GM12878 (cell line): ENCODE results near the gene PADI1.

Experiments used
- CEBPB ChIP-seq, 2 experiments: fragments of 150-350 bp in 1 of 2; IDR thresholded peaks; 2 replicates each; pipeline ENCODE4 v1.6.1; 2012 to 2014; ENCODE audit warnings: low read depth in 2 of 2, low read length in 2 of 2, borderline replicate concordance in 1 of 2, inconsistent platforms in 1 of 2
- CTCF ChIP-seq, 3 experiments: IDR thresholded peaks in 2 of 3; conservative IDR thresholded peaks in 1 of 3; 2 replicates each; pipeline ENCODE4 v1.5.1; 2011; ENCODE audit warnings: low read depth in 3 of 3, low read length in 3 of 3, mild to moderate bottlenecking in 3 of 3, control low read depth in 2 of 3, moderate library complexity in 2 of 3, inconsistent platforms in 1 of 3, mixed read lengths in 1 of 3; ENCODE audit not compliant: control insufficient read depth in 2 of 3, insufficient read depth in 1 of 3; ENCODE audit errors: extremely low read depth in 1 of 3
- EP300 ChIP-seq, 2 experiments: fragments of 150-350 bp in 1 of 2; IDR thresholded peaks; 2 replicates each; pipeline ENCODE4 v1.6.1; 2011 to 2012; ENCODE audit warnings: low read depth in 2 of 2, low read length in 2 of 2, borderline replicate concordance in 1 of 2, improper control_type of control experiment in 1 of 2, inconsistent platforms in 1 of 2; ENCODE audit not compliant: control insufficient read depth in 1 of 2
- EZH2 ChIP-seq: IDR thresholded peaks from 2 replicates; pipeline ENCODE4 v1.6.1; 2012; ENCODE audit warnings: low read depth, mild to moderate bottlenecking, control low read depth, inconsistent platforms, low read length, borderline replicate concordance; ENCODE audit not compliant: control insufficient read depth
- POLR2A ChIP-seq: IDR thresholded peaks from 2 replicates; pipeline ENCODE4 v1.6.1; 2011; ENCODE audit warnings: low read depth, mild to moderate bottlenecking, low read length
- POLR2AphosphoS5 ChIP-seq: IDR thresholded peaks from 2 replicates; pipeline ENCODE4 v1.6.1; 2011; ENCODE audit warnings: mild to moderate bottlenecking, low read length, inconsistent platforms
- RAD21 ChIP-seq: IDR thresholded peaks from 2 replicates; pipeline ENCODE4 v1.6.1; 2011; ENCODE audit warnings: mild to moderate bottlenecking, low read depth, low read length, moderate library complexity; ENCODE audit not compliant: insufficient read depth
- REST ChIP-seq: IDR thresholded peaks from 2 replicates; pipeline ENCODE4 v1.6.1; 2012; ENCODE audit warnings: mild to moderate bottlenecking, low read depth, low read length
- SMC3 ChIP-seq: IDR thresholded peaks from 2 replicates; pipeline ENCODE4 v1.6.1; 2011; ENCODE audit warnings: low read length, improper control_type of control experiment, borderline replicate concordance
- SRF ChIP-seq, 2 experiments: IDR thresholded peaks; 2 replicates each; pipeline ENCODE4 v1.6.1; 2011; ENCODE audit warnings: low read depth in 2 of 2, low read length in 2 of 2, mild to moderate bottlenecking in 1 of 2, moderate library complexity in 1 of 2
- TARDBP ChIP-seq: IDR thresholded peaks from 2 replicates; pipeline ENCODE4 v1.6.1; 2016; ENCODE audit warnings: borderline replicate concordance
- TCF12 ChIP-seq: IDR thresholded peaks from 2 replicates; pipeline ENCODE4 v1.6.1; 2011; ENCODE audit warnings: low read depth, mild to moderate bottlenecking, low read length
- TCF7 ChIP-seq: IDR thresholded peaks from 2 replicates; pipeline ENCODE4 v1.6.1; 2014; ENCODE audit warnings: antibody characterized with exemption, borderline replicate concordance

- TF ChIP-seq CTCF (IDR thresholded peaks at IDR 0.05 in 2 of 3, conservative IDR thresholded peaks at IDR 0.05 in 1 of 3; ENCODE audit: control insufficient read depth in 2 of 3, extremely low read depth in 1 of 3, insufficient read depth in 1 of 3, low read depth in 3 of 3, low read length in 3 of 3) = no peak
- no peak for TF ChIP-seq SRF (IDR thresholded peaks at IDR 0.05; ENCODE audit: low read depth in 2 of 2, low read length in 2 of 2)
- no peak for TF ChIP-seq SMC3
- no peak for TF ChIP-seq REST
- TF ChIP-seq EZH2 = no peak
- TF ChIP-seq POLR2AphosphoS5 = no peak
- no peak for TF ChIP-seq RAD21
- no peak for TF ChIP-seq POLR2A
- TF ChIP-seq TARDBP = no peak
- TF ChIP-seq CEBPB (IDR thresholded peaks at IDR 0.05; ENCODE audit: borderline replicate concordance in 1 of 2, low read depth in 2 of 2, low read length in 2 of 2) = no peak
- no peak for TF ChIP-seq TCF12
- no peak for TF ChIP-seq EP300 (IDR thresholded peaks at IDR 0.05; ENCODE audit: borderline replicate concordance in 1 of 2, control insufficient read depth in 1 of 2, low read depth in 2 of 2, low read length in 2 of 2)
- TF ChIP-seq TCF7 = no peak
Measured at GRCh38 chr1:17264470-17264869, 59.5 kb downstream of the PADI1 start.
